Epithelial cell of proximal tubule (primary cell): ENCODE data around the gene TM9SF4. TPM values are rescaled to one million over a fixed set of nuclear protein-coding genes. Genes with fewer than 3 reads are reported as not detected.

Experiments
- DNase-seq: peaks from one replicate; pipeline ENCODE4 v3.0.0-alpha.2; 2011; ENCODE audit warnings: low read depth
- H3K4me3 ChIP-seq: 2 replicates; pipeline ENCODE4 v1.5.1; 2011; ENCODE audit warnings: low read depth, mild to moderate bottlenecking, low read length
- total RNA-seq: library from RNA; depleted of rRNA; stranded (reverse); fragments of >200 nt; gene quantifications from 2 replicates; pipeline ENCODE4 v1.2.3, GENCODE V29; 2015
- TF ChIP-seq, protein P1 (sequence below): conservative IDR thresholded peaks from 2 replicates; pipeline ENCODE4 v1.5.1; 2012; ENCODE audit warnings: low read depth, mild to moderate bottlenecking, low read length

TM9SF4 gene
- total RNA-seq, 1 donor from 2014 or later = 25.7 TPM

DNA sequence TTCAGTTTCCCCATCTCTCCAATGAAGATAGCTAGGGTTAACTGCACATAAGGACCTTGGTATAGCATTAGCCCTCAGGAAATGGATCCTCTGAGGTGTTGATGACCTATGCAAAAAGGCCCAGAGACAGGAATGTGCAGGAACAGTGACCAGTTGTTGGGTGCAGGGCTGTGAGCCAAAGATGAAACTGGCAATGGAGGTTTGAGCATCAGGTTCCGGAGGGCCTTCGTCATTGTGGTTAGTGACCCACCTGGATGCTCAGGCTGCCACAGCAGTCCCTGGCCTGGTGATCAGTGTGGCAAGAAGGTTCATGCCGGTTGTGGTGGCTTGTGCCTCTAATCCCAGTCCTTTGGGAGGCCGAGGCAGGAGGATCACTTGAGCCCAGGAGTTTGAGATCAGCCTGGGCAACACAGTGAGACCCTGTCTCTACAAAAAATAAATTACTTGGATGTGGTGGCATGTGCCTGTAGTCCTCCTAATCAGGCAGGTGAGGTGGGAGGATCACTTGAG lies 43.7 kb downstream of the TM9SF4 start:
- TF ChIP-seq, protein P1, sequence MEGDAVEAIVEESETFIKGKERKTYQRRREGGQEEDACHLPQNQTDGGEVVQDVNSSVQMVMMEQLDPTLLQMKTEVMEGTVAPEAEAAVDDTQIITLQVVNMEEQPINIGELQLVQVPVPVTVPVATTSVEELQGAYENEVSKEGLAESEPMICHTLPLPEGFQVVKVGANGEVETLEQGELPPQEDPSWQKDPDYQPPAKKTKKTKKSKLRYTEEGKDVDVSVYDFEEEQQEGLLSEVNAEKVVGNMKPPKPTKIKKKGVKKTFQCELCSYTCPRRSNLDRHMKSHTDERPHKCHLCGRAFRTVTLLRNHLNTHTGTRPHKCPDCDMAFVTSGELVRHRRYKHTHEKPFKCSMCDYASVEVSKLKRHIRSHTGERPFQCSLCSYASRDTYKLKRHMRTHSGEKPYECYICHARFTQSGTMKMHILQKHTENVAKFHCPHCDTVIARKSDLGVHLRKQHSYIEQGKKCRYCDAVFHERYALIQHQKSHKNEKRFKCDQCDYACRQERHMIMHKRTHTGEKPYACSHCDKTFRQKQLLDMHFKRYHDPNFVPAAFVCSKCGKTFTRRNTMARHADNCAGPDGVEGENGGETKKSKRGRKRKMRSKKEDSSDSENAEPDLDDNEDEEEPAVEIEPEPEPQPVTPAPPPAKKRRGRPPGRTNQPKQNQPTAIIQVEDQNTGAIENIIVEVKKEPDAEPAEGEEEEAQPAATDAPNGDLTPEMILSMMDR = no peak
- H3K4me3 ChIP-seq = no peak overlapping the region
- DNase-seq = no peak

DNA sequence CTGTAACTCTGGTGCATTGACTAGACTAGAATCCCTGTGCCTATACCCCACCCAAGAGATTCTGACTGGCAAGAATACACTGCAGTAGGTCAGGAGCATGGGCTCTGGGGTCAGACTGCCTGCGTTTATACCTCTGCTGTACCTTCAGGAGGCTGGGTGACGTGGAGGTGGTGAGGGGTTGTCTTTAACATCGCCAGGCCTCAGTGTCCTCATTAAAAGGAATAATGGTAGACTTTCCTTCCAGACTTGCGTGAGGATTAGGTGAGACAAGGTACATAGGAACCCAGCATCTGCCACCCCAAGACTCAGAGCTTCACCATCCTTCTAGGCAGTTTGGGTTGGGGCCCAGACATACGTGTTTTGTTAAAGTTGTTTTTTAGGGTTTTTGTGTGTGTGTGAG lies 44.3 kb downstream of the TM9SF4 start:
- TF ChIP-seq, protein P1 = no peak
- no peak for DNase-seq
- H3K4me3 ChIP-seq = no peak overlapping the region

DNA sequence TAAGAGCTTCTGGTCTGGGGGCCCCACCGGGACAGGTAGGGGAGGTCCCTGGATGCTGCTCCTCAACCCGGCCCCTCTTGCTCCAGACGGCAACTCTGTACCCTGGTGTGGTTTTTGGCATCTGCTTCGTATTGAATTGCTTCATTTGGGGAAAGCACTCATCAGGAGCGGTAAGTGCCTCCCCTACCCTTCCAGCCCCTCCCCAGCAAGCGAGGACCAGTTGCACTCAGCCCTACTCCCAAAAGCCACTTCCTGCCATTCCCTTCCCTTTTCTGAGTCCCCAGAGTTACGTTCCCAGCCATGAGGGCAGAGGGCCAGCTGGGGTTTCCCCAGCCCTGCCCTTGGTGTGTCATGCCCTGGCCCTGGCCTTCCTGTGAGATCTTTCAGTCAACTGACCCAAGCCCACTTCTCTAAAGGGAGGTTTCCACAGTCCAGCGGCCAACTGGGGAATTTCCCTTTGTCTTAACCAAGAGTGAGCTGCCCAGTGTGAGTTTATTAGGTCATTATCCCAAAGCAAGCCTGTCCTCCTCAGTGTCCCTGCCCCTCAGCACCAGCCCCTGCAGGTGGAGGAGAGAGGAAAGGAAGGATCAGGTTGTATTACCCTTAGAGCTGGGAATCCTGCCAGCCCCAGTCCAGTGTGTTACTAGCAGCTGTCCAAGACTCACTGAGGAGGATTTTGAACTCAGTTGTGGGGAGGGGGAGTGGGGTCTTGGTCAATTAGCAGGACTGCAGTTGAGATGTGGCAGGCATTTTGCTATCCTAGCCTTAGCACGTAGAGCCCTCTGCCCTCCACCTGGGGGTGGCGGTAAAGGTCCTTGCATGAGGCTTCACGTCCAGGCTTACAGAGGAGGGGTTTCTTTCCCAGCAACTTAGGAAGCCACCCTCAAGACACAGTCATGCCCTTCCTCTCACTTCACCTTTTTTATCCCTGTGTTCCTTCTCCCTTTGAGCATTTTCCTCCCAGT lies 45.8 kb downstream of the TM9SF4 start:
- peak; percentile 86 for DNase-seq
- no peak overlapping the region for H3K4me3 ChIP-seq
- TF ChIP-seq, protein P1 = peak; percentile 41

DNA sequence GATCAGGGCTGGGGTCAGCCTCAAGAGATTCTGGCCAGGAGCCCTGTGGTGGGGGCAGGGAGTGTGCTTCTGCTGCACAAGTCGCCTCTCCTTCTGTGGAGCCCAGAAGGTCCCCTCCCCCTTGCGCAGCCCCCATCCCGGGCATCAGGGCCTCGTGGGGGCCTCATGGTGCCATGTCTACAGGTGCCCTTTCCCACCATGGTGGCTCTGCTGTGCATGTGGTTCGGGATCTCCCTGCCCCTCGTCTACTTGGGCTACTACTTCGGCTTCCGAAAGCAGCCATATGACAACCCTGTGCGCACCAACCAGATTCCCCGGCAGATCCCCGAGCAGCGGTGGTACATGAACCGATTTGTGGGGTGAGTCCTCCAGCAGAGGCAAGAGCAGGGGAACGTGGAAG lies 48.1 kb downstream of the TM9SF4 start:
- TF ChIP-seq, protein P1 = no peak
- DNase-seq = no peak

DNA sequence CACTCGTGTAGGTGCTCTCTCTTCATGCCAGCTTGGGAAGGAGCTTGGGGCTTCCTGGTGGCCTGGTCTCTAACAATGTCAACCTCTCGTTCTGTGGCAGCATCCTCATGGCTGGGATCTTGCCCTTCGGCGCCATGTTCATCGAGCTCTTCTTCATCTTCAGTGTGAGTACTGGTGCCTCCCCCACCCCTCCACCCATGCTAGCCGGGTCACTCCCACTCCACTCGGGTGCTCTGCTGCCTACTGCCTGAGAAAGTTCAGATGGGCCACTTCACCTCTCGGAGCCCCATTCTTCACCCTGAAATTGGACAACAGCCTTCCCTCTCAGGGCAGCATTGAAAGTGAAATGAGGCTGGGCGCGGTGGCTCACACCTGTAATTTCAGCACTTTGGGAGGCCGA lies 48.8 kb downstream of the TM9SF4 start:
- no peak overlapping the region for H3K4me3 ChIP-seq
- TF ChIP-seq, protein P1 = no peak
- DNase-seq = no peak

More for the DNA sequence above, 48.1 kb downstream of the TM9SF4 start:
- no peak overlapping the region for H3K4me3 ChIP-seq

DNA sequence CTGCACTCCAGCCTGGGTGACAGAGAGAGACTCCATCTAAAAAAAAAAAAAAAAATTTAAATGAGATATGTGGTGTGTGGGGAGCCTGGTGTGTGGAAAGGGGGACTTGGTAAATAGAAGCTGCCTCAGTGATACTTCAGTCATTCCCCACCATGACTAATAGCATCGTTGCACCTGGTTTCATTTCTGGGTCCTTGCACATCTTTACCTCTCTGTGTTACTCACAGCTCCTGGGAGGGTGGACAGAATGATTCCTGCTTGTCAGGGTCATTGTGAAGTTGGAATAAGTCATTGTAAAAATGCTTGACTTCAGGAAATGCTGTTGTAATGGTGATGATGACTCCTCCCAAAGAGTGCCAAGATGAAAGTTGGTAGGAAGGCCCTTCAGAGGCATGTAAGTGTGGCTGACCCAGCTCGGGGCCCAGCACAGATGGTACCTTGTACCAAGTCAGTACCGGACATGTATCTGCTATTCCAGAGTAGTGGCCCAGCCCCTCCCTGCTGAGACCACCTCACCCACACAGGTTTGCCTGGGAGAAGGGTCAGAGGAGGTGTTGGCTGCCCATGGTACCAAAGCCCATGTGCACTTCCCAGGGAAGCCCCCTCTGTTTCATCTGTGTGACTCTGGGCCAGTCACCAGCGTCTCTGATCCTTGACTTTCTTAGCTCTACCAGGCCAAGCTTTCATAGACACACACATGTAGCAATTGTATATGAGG lies 49.6 kb downstream of the TM9SF4 start:
- TF ChIP-seq, protein P1 = no peak
- DNase-seq = no peak
- no peak overlapping the region for H3K4me3 ChIP-seq
